ENCODE results near the gene IL12RB2. TPM values are rescaled to one million over a fixed set of nuclear protein-coding genes. Genes with fewer than 3 reads are reported as not detected.
"Not testable (repeated sequence)": the region's sequence is repeated elsewhere in the genome, so short reads cannot be mapped to it uniquely, and the experiment has no call there.

Gene IL12RB2
- total and polyA plus RNA-seq, 2 experiments from 2014 or later = 0.06 TPM; not detected in 1

DNA sequence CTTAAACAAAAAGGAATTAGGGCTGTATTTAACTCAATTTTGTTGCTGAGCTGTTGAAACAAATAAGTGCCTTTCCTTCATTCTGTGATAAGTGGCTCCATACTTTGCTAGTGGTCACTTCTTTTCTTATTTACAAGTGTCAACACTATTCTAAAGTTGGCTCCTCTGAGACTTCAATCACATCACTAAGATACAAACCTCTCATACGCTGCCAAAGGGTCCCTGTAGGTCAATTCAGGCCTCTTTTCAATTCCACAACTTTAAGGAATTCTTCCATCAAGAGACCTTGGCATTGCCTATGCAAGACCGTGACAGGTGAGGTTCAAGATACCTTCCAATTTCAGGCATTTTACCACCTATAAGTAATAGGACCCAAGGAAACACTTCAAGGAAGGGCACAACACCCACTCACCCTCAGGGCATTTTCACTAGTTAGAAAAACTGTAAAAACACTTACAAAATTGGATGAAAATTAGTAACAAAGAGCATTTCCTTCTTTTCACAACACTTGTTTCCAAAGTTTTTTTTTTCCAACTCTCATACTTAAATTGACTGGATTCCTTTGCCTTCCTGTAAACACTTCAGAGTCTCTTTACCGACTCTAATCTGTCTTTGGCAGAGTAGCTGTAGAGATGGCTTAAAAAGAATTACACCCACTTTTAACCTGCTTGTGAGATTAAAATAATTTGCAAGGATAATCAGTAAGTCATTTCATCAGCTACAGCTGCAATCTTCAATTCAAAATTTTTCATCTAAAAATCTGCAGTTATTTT, 98.0 kb downstream of the IL12RB2 start:
- Histone ChIP-seq H3K9ac (no peak overlapping the region), H2AFZ (no peak overlapping the region), H3K4me1 (ENCODE audit: insufficient read depth) (peaks cover 11% of the 10 kb centered on the region; the same call in 1 of the 2 replicates), H4K20me1 (ENCODE audit: insufficient read depth) (no peaks in the 10 kb centered on the region), H3K79me2 (ENCODE audit: insufficient read depth) (peaks cover 8% of the 10 kb centered on the region), H3K4me3 (no peak overlapping the region), H3K27me3 (replicated peaks; ENCODE audit: insufficient read depth) (no peaks in the 10 kb centered on the region), H3K27ac (no peak overlapping the region), H3K4me2 (ENCODE audit: unreplicated experiment) (no peak overlapping the region), H3K36me3 (ENCODE audit: low read depth) (peaks cover 18% of the 10 kb centered on the region), H3F3A (ENCODE audit: insufficient read depth) (peaks cover 58% of the 10 kb centered on the region), H3K9me3 (ENCODE audit: low read depth) (no peaks in the 10 kb centered on the region), H3K9me2 (ENCODE audit: insufficient read depth) (no peaks in the 10 kb centered on the region)
- no peak for TF ChIP-seq EZH2 (IDR thresholded peaks at IDR 0.05; ENCODE audit: insufficient read depth, poor library complexity, severe bottlenecking)
- no peak for TF ChIP-seq EZH2phosphoT487 (IDR thresholded peaks at IDR 0.05; ENCODE audit: insufficient read depth, low read depth)
- 65 to 72% methylated on average over 3 of the region's 3 CpGs for WGBS, 2 experiments (ENCODE audit: low coverage in 1 of 2, low lambda C conversion rate in 2 of 2, missing lambda C conversion rate in 2 of 2)
- in situ Hi-C loops (cut with MboI) = no loop called here
- DNase-seq = no peak

DNA sequence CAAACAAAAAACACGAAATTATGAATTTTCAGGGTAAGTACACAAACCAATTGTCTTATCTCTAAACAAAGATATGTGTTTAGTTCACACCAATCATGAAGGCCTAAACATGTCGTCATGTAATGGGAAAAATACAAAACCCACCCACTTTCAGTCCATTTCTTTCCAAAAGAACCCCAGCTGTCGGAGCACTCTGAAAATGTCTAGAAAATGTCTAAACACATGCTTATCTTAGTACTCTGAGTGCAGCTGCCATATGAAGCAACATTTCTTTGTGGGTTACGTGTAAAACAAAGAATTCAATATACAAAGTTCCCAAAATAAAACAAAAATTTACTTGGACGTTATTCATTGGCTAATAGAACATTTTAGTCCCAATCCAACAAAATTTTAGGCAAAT, 99.8 kb downstream of the IL12RB2 start:
- H2AFZ ChIP-seq = no peak overlapping the region
- H3K9me2 ChIP-seq (ENCODE audit: insufficient read depth) = no peaks in the 10 kb centered on the region
- H3K9me3 ChIP-seq (ENCODE audit: low read depth) = no peaks in the 10 kb centered on the region
- H3K4me1 ChIP-seq (ENCODE audit: insufficient read depth) = peaks cover 11% of the 10 kb centered on the region; the same call in 1 of the 2 replicates
- H4K20me1 ChIP-seq (ENCODE audit: insufficient read depth) = no peaks in the 10 kb centered on the region
- peaks cover 26% of the 10 kb centered on the region for H3K79me2 ChIP-seq (ENCODE audit: insufficient read depth)
- H3K4me2 ChIP-seq (ENCODE audit: unreplicated experiment) = no peak overlapping the region
- peaks cover 63% of the 10 kb centered on the region for H3F3A ChIP-seq (ENCODE audit: insufficient read depth)
- peaks cover 37% of the 10 kb centered on the region for H3K36me3 ChIP-seq (ENCODE audit: low read depth)
- in situ Hi-C loops (cut with MboI) = no loop called here
- H3K27me3 ChIP-seq (replicated peaks; ENCODE audit: insufficient read depth) = no peaks in the 10 kb centered on the region
- no peak overlapping the region for H3K27ac ChIP-seq
- no peak overlapping the region for H3K4me3 ChIP-seq
- WGBS, 2 experiments (ENCODE audit: low coverage in 1 of 2, low lambda C conversion rate in 2 of 2, missing lambda C conversion rate in 2 of 2) = 85 to 89% methylated on average over 5 of the region's 5 CpGs
- no peak overlapping the region for H3K9ac ChIP-seq
- DNase-seq = no peak
- no peak for TF ChIP-seq EZH2phosphoT487 (IDR thresholded peaks at IDR 0.05; ENCODE audit: insufficient read depth, low read depth)
- no peak for TF ChIP-seq EZH2 (IDR thresholded peaks at IDR 0.05; ENCODE audit: insufficient read depth, poor library complexity, severe bottlenecking)

GRCh38 chr1:67408148-67408547, 100.5 kb downstream of the IL12RB2 start:
- no peak overlapping the region for H3K27ac ChIP-seq
- H3K27me3 ChIP-seq (replicated peaks; ENCODE audit: insufficient read depth) = no peaks in the 10 kb centered on the region
- in situ Hi-C loops (cut with MboI) = no loop called here
- no peak overlapping the region for H3K4me2 ChIP-seq (ENCODE audit: unreplicated experiment)
- peaks cover 11% of the 10 kb centered on the region; the same call in 1 of the 2 replicates for H3K4me1 ChIP-seq (ENCODE audit: insufficient read depth)
- WGBS, 2 experiments (ENCODE audit: low coverage in 1 of 2, low lambda C conversion rate in 2 of 2, missing lambda C conversion rate in 2 of 2) = 98 to 100% methylated on average over 1 of the region's 1 CpG
- peaks cover 63% of the 10 kb centered on the region for H3F3A ChIP-seq (ENCODE audit: insufficient read depth)
- TF ChIP-seq EZH2 (IDR thresholded peaks at IDR 0.05; ENCODE audit: insufficient read depth, poor library complexity, severe bottlenecking) (no peak), EZH2phosphoT487 (IDR thresholded peaks at IDR 0.05; ENCODE audit: insufficient read depth, low read depth) (no peak)
- no peaks in the 10 kb centered on the region for H3K9me2 ChIP-seq (ENCODE audit: insufficient read depth)
- H3K36me3 ChIP-seq (ENCODE audit: low read depth) = peaks cover 42% of the 10 kb centered on the region
- no peak overlapping the region for H2AFZ ChIP-seq
- no peak overlapping the region for H3K9ac ChIP-seq
- H3K9me3 ChIP-seq (ENCODE audit: low read depth) = no peaks in the 10 kb centered on the region
- H3K4me3 ChIP-seq = no peak overlapping the region
- H3K79me2 ChIP-seq (ENCODE audit: insufficient read depth) = peaks cover 29% of the 10 kb centered on the region
- DNase-seq = no peak
- H4K20me1 ChIP-seq (ENCODE audit: insufficient read depth) = no peaks in the 10 kb centered on the region

- H2AFZ ChIP-seq; H3K27me3 ChIP-seq (replicated peaks; ENCODE audit: insufficient read depth); DNase-seq; in situ Hi-C loops (cut with MboI); H3K4me1 ChIP-seq (ENCODE audit: insufficient read depth); H3K9ac ChIP-seq; H3K9me3 ChIP-seq (ENCODE audit: low read depth); H3K9me2 ChIP-seq (ENCODE audit: insufficient read depth); H4K20me1 ChIP-seq (ENCODE audit: insufficient read depth); H3K4me3 ChIP-seq; H3K4me2 ChIP-seq (ENCODE audit: unreplicated experiment); H3K27ac ChIP-seq: not testable (repeated sequence)
- Histone ChIP-seq H3K79me2 (ENCODE audit: insufficient read depth) (peaks cover 78% of the 10 kb centered on the region), H3F3A (ENCODE audit: insufficient read depth) (peaks cover 29% of the 10 kb centered on the region), H3K36me3 (ENCODE audit: low read depth) (peaks cover 79% of the 10 kb centered on the region)
- 47 to 49% methylated on average over 2 of the region's 2 CpGs for WGBS, 2 experiments (ENCODE audit: low coverage in 1 of 2, low lambda C conversion rate in 2 of 2, missing lambda C conversion rate in 2 of 2)
Measured at GRCh38 chr1:67413101-67413500, 105.4 kb downstream of the IL12RB2 start.
